GM10266 (cell line): ENCODE results near the gene TTC39C.

Experiments
- DNase-seq: peaks from one replicate; pipeline ENCODE4 v3.0.0; 2012; ENCODE audit errors: extremely low spot score
- TF ChIP-seq, protein P1 (sequence below): IDR thresholded peaks from 2 replicates; pipeline ENCODE4 v1.5.1; 2012; ENCODE audit warnings: mild to moderate bottlenecking, low read depth; ENCODE audit not compliant: control insufficient read depth, insufficient read depth; ENCODE audit errors: missing control alignments

TTC39C gene

DNA sequence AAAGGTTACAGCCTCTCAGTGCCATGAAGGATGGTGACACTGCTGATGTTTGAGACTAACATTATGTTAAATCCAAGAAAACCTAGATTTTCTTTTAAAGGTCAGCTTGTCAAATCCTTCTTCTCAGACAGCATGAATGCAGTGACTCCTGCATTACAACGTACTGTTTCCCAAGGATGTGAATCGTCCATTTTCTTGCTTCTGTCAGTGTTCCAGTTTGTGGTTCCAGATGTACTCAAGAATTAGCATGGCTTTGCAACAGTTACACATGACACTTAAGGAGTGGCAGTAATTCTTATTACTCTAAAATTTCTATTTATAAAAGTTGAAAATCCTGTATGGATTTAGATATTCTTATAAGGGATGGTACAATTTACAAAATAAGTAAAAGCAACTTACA lies 1.5 kb upstream of the TTC39C start:
- no peak for DNase-seq
- TF ChIP-seq, protein P1, sequence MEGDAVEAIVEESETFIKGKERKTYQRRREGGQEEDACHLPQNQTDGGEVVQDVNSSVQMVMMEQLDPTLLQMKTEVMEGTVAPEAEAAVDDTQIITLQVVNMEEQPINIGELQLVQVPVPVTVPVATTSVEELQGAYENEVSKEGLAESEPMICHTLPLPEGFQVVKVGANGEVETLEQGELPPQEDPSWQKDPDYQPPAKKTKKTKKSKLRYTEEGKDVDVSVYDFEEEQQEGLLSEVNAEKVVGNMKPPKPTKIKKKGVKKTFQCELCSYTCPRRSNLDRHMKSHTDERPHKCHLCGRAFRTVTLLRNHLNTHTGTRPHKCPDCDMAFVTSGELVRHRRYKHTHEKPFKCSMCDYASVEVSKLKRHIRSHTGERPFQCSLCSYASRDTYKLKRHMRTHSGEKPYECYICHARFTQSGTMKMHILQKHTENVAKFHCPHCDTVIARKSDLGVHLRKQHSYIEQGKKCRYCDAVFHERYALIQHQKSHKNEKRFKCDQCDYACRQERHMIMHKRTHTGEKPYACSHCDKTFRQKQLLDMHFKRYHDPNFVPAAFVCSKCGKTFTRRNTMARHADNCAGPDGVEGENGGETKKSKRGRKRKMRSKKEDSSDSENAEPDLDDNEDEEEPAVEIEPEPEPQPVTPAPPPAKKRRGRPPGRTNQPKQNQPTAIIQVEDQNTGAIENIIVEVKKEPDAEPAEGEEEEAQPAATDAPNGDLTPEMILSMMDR: no peak

DNA sequence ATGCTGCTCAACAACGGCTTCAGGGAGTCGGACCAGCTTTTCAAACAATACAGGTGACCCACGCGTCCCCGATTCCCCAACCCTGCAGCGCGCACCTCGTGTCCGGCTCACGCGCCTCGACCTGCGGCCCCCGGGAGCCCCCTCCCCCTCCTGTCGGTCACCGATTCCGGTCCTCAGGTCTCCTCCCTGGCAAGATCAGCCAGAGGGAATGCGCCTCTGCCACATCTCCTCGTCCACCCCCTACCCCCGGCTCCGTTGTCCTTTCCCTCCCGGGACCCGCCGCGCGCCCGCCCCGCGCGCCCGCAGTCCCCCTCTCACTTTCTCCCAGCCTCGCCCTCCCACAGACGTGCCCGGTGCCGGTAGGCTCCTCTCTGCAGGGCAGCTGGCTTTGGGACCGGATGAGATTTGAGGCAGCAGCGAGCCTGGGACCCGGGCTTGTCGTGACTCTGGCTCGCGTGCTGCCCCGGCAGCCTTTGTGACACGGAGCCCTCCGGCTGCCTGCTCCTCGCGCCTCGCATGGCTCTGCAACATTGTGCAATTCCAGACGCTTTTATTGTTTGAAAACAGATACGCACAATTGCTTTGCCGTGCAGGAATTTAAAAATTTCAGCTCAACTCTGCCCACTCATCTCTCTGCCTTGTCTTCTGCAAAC lies 558 bp downstream of the TTC39C start:
- DNase-seq: no peak
- TF ChIP-seq, protein P1: no peak

DNA sequence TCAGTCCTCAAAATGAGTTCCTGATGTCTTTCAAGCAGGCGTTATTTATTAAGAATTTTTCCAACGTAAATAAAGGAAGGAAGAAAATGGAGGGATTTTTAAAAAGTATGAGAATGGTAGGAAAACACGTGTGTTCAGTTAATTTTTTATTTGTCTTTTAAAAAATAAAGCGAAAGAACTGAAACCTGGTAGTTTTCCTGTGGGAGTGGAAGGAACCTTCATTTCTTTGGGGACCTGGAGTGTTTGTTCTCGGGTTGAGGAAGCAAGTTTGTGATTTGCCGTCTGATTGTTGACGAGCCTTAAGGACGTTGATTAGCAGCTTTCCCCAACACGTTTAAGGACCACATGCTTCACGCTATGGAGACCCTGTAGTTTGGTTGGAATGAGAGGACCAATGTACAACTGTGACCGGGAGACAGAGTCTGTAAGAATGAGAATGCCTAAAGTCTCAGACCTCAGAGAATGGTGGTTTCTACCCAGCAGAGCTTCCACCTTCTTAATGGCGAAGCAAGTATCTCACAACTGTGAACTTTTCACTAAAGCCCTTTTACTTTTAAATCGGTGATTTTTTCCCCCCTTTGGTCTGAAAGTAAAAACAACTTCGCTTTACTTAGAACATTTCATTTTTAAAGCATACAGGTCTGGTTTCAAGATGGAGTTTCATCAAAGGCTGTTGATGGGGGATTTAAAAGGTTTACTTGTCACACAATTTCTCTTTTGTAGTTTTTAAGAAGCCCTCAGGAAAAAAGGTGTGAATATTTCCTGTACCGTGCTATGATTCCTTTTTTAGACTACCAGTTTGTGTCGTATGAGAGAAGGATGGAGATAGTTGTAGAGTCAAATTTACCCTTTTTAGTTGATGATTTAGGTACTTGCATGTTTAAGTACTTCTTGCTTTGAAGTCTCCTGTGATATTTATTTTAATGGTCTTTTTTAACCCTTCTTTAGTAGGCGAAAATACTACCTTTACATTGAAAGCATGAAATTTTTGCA lies 1.4 kb downstream of the TTC39C start:
- no peak for DNase-seq
- TF ChIP-seq, protein P1: no peak

DNA sequence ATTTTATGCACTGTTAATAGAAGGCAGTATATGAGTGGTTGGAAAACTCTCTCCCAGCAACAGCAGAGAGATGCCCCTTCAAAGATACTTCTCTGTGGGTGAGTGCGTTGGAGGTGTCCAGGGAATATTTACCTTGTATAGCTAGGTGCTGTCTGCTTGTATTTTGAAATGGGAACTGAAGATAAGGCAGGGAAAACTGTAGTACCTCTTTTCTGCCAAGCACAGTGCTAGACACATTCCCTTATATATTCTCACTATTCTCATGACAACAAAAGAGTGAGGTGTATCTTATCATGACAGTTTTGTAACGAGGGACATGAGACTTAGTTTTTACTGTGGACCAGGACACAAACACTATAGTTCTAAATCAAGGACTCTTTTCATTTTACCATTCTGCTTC lies 2.1 kb downstream of the TTC39C start:
- no peak for DNase-seq
- TF ChIP-seq, protein P1: peak; percentile 29

DNA sequence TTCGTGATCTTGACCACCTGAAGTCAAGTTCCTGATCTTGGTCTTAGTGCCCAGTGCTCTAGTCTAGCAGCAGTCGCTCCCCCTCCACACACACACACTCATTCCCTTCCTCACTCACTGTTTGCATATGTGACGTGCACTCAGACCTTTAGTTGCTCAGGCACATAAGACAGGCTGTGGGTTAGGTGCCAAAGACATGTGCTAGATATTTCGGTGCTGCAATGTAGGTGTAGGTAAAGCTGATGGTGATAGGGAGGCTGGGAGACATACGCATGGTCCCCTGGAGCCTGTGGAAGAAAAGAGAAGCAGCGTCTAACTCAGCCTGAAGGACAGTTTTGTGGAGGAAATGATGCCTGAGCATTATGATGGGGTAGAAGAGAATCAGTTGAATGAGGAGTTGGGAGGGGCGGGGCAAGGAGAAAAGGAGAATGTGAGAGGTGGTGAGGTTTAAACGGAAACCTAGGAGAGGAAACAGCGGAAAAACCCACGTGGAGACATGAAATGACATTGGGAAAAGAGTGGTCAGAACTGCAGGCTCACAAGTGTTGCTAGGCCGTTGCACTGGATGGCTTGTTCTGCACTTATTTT lies 3.8 kb downstream of the TTC39C start:
- no peak for DNase-seq
- TF ChIP-seq, protein P1: no peak

DNA sequence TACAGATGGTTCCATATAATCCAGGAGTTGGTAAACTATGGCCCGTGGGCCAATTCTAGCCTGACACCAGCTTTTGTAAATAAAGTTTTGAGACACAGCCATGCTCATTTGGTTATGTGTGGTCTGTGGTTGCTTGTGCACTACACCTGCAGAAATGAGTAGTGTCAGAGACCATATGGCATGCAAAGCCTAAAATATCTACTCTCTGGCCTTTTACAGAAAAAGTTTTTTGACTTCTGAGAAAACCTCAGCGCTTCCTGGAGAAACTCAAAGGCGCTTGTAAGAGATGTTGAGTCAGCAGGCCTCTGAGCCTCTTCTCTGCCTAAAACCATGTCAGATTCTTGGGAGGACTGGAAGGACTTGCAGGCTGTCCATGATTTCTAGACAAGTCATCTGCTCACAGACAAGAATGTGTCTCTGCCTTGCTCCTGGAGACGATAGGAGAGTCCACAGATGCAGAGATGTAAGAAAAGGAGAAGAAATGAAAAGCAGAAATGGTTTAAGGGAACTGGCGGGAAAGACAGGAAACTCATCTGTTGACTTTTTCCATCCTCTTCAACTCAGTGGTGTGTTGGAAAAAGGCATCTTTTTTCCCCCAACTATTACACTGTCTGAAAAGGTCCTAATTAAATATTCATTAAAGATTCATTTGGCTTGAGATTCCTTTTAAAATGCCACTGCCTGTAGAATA lies 5.2 kb downstream of the TTC39C start:
- TF ChIP-seq, protein P1: no peak
- DNase-seq: peak; percentile 73
